HG02642 (cell line): ENCODE measurements around the gene RFX2.
"Not testable (repeated sequence)": the region's sequence is repeated elsewhere in the genome, so short reads cannot be mapped to it uniquely, and the experiment has no call there.

Source experiments
- ATAC-seq: cut with Tn5 transposase; IDR thresholded peaks from one replicate; pipeline ENCODE4 v1.9.1; 2021; ENCODE audit warnings: mild to moderate bottlenecking; ENCODE audit not compliant: unreplicated experiment, poor library complexity

RFX2 gene

DNA sequence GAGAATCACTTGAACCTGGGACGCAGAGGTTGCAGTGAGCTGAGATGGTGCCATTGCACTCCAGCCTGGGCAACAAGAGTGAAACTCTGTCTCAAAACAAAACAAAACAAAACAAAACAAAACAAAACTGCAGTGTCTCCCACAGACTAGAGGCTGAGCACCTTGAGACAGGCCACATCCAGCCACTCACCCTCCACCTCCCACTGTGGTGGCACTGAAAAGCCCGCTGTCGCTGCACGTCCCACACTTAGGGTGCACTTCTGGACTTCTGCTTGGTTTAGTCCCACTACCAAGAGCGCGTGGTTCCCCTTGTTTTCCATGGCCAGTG, 148.7 kb downstream of the RFX2 start:
- not testable (repeated sequence) for ATAC-seq

DNA sequence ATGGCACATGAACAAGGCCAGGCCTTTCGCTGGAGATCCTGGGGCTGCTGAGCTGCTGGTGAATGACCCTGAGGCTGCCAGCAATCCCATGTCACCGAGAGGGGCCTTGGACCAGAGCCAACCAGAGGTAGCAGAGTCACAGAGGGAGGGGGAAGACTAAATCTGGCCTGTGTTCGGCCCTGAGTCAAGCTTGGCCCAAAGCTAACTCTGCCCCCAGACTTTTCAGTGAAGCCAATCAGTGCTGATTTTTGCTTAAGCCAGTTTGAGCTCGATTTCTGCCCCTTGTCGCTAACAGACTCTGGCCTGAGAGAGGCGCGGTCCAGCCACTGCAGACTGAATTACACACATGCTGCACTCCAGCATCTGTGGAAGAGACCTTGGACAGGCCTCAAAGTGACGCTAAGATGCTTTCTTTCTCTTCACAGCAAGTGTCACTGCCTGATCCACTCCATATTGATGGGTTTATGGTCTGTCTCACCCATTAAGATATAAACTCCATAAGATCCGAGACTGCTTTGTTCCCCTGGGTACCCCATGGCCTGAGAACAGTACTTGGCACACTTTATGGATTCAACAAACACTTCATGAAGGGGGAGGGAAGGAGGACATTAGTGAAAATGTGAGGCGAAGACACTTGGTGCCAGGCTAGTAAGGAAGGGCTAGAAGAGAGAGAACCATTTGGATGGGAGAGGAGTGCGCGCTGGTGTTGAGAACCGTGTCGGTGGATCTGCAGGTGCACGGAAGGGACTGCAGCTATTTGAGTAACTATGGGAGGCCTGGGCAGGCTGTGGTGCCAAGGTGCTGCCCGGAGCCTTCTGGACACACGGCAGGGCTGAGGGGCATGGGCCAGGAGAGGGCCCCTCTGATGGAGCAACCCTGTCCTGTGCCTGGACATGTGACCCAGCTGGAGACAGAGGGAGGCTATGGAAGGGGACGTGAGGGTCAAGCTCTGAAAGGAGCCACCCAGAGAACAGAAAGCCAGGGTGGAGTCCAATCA, 150.0 kb downstream of the RFX2 start:
- no peak for ATAC-seq

DNA sequence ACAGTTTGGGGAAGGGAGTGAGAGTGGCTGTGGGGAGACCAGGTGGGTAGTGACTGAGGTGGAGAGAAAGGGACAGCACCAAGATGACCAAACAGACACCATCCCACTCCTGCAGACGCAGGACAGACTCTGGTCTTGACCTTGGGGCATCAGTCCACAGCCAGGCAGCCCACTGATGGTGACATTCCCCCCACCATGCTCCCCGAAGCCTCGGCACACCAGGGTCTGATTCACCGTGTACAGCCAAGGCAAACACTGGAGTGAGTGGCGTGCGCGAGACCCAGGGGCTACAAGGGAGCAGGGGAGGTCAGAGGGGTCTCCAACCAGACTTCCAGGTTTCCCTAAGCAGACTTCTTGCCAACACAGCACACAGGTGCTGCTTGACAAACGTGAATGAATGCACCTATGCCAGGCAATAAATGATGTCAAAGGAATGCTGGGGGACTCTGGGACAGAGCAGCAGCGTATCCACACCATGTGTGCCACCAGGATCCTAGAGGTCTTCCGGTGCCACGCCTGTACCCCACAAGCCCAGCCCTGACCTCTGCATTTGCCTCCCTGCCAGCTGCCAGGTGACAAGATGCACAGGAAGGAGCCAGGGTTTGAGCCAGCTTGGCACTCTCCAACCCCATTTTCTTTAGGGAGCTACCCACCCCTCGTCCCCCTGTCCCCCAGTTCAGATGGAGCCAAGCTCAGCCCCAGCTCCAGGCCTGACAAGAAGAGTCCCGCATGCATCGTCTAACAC, 150.9 kb downstream of the RFX2 start:
- no peak for ATAC-seq

DNA sequence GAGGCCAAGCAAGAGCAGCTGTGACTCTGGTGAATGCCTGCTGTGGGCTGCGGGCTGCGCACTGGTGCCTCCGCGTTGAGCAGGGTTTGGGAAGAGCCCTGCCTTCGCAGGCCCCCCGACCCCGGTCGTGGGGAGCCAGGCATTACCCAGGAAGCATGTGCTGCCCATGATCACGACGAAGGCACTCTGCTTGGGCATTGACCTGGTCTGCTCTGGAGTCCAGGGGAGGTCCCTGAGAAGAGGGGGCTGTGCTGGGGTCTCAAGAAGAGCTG, 151.5 kb downstream of the RFX2 start:
- no peak for ATAC-seq

DNA sequence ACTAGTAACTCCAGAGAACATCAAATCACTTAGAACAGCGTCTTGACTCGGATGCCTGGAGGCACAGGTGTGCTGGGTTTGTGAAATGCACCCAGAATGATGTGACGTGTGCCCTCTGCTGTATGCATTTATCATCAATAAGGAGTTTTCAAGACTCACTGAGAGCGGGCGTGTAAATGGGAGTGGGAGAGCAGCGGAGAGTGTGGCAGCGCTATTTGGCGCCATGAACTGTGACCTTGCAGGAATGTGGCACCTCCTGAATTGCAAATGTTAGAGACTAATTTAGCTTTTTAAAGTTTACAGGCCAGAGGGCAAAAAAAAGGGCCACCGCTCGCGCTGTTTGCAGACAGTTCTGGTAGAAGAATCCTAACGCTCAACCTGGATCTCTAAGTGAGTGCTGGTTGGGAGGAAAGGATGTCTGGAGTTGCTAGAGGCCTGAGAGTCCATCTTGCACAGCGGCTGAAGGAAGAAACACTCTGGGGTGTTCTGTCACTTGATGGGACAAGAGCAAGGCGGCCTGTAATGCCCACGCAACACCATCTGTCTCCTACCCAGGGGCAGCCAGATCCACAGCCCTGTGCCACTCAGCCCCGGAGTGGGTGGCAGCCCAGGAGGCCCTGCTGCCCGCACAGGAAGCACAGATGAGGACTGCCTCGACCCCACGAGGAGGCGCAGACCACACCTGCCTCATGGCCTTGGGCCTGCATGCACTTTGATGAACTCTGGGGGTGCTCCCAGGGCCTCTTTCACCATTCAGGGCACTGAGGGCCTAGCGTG, 152.0 kb downstream of the RFX2 start:
- no peak for ATAC-seq

DNA sequence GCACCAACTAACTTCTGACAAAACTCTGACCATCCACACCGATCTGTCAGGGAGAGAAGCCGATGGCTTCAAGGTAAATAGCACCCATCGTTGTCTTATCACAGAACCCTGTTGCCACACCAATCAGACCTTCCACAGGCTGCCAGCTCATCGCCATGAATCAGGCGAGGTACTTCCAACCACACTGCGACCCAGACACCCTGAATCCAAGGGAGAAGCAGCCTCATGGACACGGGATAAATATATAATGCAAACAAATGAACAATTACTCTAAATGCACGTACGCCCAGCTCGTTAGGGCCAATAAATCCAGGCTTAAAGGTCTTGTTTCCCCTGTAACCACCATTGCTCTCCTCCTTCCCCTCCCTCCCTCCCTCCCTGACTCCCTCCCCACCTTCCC, 153.1 kb downstream of the RFX2 start:
- ATAC-seq: no peak

DNA sequence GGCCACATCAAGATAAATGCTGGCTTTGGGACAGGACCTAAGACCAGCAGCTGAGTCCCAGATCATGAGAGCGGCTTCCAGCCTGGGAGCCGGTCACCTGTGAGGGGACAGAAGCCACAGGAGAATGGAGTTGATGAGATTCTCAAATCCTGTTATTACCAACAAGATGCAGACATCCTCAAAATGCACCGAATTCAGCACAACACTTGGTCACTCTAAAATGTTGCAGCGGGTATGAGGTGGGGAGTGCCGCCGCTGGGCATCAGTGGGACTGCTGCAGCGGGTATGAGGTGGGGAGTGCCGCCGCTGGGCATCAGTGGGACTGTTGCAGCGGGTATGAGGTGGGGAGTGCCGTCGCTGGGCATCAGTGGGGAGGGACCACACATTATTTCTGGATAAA, 153.6 kb downstream of the RFX2 start:
- no peak for ATAC-seq

DNA sequence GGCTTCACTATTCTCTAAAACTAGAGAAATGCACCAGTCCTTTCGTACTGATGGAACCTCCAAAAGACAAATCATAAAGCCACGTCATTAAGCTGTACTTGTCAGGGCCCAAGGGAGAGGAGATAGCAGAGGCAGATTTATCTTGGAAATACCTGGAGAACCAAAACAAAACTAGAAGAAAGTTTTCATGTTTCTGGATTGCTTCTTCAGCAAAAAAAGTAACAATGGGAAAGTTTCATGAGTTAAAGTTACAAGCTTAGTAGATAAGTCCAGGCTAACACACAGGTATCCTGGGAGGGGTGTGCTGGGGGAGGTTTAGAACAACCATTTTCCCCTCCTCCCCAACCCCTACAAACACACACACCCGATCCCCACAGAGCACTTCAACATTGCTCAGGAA, 154.0 kb downstream of the RFX2 start:
- no peak for ATAC-seq

DNA sequence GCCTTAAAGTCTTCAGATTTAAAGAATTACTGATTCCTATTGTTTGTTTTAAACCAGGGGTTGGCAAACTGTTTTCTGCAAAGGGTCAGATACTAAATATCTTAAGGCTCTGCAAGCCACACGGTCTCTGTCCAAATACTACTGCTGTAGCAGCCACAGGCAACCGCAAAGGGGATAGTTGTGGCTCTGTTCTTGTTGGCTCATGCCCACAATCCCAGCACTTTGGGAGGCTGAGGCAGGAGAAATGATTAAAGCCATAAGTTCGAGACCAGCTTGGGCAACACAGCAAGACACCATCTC, 154.7 kb downstream of the RFX2 start:
- no peak for ATAC-seq

DNA sequence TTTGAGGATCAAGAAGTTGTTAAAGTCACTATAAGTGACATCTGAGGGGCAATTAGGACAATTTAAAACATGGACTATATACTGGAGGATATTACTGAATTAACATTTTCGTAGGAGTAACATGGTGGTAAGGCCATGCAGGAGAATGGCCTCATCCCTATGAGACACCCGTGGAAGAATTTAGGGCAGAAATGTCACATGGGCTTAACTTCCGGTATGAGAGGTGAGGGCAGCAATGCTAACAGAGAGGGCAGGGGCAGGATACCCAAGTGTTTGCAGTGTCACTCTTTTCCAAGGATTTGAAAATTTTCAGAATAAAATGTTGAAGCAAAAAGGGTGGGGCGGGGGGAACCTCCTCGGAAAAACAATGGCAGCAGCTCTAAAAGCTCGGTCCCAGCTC, 156.0 kb downstream of the RFX2 start:
- ATAC-seq: no peak

DNA sequence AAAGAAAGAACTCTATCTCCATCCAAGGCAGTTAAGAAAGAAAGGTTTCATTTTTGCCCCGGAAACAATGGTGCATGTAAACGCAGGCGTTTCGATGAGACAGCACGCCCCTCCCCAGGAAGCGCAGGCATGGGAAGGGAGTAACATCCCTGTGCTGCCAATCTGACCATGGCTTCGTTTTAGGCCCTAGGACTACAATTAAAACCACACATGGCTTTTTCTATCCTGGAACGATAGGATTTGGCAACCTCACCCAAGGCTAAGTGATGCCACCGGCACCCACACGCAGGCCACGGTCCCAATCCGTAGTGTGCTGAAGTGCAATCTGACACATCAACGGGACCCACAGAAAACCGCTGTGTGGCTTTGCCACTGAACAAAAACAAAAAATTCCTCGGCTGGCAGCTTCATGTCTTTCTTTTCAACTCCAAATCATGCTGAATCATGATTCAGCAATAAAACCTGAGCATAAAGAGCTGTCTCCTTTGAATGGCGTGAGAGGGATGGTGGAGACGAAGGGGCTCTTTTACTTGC, 156.6 kb downstream of the RFX2 start:
- ATAC-seq: no peak

DNA sequence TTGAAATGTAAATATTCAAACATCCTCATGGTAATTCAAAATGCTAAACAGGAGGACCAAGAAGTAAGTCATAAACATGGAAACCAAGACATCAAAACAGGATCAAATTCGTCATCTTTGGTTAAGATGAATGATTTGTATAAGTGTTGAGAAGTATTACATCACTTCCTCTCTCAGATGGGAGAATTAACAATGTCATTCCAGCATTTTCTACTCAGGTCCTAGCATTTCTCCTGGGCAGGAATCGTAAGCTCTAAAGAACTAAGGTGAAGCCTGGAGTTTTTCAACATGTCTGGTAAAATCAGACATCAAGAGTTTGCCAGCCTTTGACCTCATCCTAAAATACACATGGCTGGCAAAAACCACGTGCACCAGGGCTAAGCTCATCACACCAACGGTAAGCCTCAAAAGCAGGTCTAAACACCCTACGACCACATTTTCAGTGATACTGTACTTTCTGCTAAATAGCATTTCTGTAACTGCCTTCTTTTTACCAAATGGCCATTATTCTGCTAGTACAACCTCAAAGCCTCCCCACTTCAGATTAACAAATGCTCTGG, 157.2 kb downstream of the RFX2 start:
- ATAC-seq: no peak

DNA sequence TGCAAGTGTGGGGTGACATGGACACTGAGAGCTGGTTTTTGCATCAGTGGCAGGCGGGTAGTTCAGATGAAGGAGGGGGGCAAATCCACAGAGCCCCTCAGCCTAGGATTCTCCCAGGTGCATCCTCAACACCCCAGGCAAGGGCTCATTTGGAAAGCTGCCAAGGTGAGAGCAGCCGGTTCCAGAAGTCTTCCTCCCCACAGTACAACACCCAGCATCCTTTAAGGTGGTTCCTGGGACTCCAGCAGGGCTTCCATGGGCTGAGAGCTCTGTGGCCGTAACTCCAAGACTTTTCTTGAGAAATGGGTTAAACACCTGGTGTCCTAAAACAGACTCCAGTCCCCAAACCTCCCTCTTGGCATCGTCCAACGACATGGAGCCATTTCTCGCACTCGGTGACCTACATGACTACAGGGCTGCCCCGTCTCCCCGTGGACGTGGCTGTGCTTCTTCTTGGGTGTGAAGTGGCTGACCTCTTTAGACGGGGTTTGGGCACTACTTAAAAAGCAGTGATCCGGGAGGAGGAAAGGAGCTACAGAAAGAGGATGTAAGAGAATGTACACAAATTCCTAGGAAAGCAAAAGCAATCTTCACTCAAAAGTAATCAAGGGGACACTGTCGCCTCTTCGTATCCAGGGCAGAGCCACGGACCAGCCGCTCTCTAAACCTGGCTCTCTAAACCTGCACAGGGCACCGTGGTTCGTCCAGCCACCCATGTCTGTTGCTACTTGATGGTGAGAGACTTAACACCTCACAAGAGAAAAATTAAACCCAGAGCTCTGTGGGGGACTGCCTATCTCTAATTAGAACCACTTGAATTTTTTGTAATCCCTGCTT, 157.9 kb downstream of the RFX2 start:
- no peak for ATAC-seq

DNA sequence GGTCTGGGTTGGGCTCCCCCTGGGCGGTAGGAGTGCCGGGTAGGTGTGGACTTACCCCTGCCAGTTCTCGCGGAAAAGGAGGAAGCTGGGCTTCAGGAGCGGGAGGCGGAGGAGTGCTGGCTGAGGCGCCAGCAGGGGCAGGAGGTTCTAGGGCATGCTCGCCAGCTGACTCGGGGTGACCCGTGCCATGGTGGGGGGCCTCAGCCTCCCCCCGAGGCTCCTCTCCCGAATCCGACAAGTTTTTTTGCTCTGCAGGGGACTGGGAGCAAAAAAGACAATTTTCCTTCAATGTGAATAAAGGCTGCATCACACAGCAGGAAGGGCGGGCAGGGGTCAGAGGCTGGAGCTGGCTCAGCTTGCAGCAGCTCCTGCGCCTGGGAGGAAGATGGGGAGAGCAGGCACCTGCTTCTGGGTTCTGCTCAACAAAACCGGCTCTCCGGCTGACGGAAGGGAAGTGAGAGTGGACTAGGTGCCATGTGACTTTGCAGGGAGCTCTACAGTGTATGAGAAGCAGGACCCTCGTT, 158.9 kb downstream of the RFX2 start:
- no peak for ATAC-seq

DNA sequence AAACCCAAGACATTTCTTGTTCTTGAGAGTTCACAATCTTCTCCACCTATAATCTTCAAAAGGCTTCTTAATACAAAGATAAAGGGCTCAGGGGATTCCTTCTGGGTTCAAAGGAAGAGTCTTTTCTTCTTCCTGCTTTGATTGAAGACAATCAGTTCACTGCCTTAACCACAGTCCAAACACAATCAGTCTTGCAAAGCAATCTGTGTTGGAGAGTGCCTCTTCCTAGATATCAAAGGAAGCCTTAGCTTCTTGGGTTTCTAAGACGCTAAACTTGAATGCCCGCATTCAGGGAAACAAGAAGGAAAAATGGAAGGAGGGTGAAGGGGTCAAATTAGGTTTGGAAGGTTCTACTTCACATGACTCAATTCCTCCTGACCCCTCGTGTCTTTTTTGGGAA, 159.6 kb downstream of the RFX2 start:
- no peak for ATAC-seq

DNA sequence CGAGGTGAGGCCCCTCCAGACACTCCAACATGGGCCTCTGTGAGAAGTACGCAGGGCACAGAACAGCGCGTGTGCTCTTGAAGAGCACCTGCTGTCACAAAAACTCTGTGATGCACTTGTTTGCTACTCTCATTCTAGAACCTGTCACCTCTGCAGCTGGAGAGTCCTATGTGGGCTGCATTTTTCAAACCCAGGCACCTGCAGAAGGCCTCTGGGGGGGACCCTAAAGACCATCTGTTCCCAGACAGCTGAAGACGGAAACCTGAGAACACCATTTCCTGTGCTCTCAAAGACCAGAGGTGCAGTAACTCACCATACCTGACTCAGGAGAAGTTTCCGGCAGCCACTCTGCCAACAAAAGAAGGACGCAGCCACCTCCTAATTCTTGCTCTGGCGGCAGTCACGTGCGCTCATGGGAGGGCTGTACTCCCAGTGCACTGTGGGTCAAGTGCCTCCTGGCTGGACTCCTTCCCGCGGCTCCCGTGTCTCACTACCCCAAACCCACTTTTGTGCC, 160.5 kb downstream of the RFX2 start:
- ATAC-seq: no peak

DNA sequence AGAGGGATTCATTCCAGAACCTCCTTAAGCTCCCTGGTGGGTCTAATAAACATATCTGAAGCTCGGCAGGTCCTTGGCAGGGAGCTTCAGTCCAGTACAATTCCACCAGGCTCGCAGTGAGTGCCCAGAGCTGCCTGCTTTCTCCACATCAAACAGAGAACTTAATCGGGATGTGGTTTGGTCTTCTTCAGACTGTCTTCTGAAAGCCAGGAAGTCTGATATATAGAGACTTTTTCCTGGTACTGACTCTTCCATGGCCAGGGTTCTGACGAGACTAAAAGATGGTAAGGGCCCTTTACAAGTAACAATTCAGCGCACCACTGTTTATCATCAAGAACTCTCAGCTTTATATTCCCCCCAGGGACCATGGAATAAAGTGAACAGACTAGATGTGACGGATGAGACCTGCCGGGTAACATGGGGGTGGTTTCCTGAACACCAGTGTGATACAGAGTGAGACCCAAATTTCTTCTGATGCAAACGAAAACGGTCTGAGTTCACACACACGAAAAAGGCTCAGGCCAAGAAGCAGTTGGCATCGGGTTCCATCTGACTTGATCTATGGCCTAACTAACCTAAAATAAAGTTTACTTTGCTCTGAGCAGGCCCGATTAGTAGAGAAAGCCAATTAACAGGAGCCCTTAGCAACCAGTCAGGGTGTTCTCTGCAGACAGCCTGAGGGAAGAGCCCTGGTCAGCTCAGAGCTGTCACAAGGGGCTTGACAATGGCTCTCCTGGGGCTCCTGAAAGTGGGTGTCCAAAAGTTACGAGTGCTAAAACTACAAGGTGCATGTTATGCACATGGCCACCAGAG, 161.3 kb downstream of the RFX2 start:
- no peak for ATAC-seq

DNA sequence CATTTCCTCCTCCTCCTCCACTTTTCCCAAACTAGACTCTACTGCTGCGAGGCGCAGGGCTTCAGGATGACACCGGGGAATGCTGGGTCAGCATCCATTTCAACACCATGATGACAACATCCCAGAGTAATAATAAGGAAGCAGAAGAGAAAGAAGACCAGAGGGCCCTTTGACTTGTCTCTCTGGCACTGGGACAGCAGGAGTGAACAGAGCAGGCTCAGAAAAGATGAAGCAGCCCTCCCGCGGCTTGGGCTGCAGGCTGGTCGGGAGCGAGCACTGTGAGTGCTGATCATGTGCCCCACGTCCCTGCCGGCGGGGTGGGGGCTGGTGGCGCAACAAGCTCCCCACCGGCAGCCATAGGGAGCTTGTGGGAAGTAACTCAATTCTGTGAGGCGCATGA, 162.9 kb downstream of the RFX2 start:
- no peak for ATAC-seq

DNA sequence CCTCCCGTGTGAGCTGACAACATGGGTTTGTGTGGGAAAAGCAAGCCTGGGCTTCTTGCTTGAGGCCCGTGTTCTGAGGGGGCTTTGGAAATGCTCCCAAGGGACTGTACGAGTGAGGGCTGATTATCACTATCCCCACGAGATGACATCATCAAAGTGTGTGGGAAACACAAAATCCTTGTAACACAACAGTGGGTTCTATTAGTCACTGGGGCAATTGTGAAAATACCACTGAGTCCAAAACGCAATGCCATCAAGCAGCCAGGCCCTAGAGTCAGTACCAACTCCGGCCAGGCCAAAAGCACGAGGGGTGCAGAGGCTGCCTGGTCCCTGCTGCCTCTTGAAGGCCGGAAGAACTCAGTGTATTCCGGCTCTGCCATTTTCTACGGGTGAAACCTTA, 166.7 kb downstream of the RFX2 start:
- no peak for ATAC-seq
